Activated gamma-delta T cell treated with Interleukin-2 at 50 U/mL for 16 hours (primary cell): ENCODE measurements around the gene HSP90B1.

Source experiments
- DNase-seq: peaks from one replicate; pipeline ENCODE4 v3.0.0-alpha.2; 2020

HSP90B1 gene

GRCh38 chr12:103930787-103931735 lies 851 bp downstream of the HSP90B1 start:
- DNase-seq, result no peak

GRCh38 chr12:103933237-103933636 lies 3.0 kb downstream of the HSP90B1 start:
- no peak for DNase-seq

- no peak for DNase-seq
Observed at GRCh38 chr12:103936679-103937078, 6.5 kb downstream of the HSP90B1 start.

GRCh38 chr12:103944964-103945363 lies 14.8 kb downstream of the HSP90B1 start:
- no peak for DNase-seq

- DNase-seq, result no peak
Observed at GRCh38 chr12:103947871-103948555, 17.8 kb downstream of the HSP90B1 start.

- DNase-seq, result no peak
Observed at GRCh38 chr12:103948746-103949406, 18.7 kb downstream of the HSP90B1 start.

- DNase-seq, result no peak
Observed at GRCh38 chr12:103952497-103952896, 22.3 kb downstream of the HSP90B1 start.

GRCh38 chr12:103955811-103956508 lies 25.8 kb downstream of the HSP90B1 start:
- no peak for DNase-seq

- peak; percentile 6 for DNase-seq
Observed at GRCh38 chr12:103956509-103957027, 26.4 kb downstream of the HSP90B1 start.

GRCh38 chr12:103957865-103958388 lies 27.7 kb downstream of the HSP90B1 start:
- no peak for DNase-seq

GRCh38 chr12:103958621-103959020 lies 28.4 kb downstream of the HSP90B1 start:
- no peak for DNase-seq

GRCh38 chr12:103960616-103961227 lies 30.5 kb downstream of the HSP90B1 start:
- DNase-seq, result no peak

GRCh38 chr12:103962493-103962892 lies 32.3 kb downstream of the HSP90B1 start:
- no peak for DNase-seq

GRCh38 chr12:103964805-103965204 lies 34.6 kb downstream of the HSP90B1 start:
- DNase-seq, result no peak

- no peak for DNase-seq
Observed at GRCh38 chr12:103965255-103965589, 35.0 kb downstream of the HSP90B1 start.

- DNase-seq, result peak; percentile 97
Observed at GRCh38 chr12:103965590-103966504, 35.6 kb downstream of the HSP90B1 start, which contains the start of gene TDG. Gene TDG, plus strand, starts transcription at chr12:103965872. Its CDS starts 166 bp downstream, at chr12:103966038.

- no peak for DNase-seq
Observed at GRCh38 chr12:103966736-103967135, 36.5 kb downstream of the HSP90B1 start.

- no peak for DNase-seq
Observed at GRCh38 chr12:103969391-103969790, 39.2 kb downstream of the HSP90B1 start.

GRCh38 chr12:103973909-103974308 lies 43.7 kb downstream of the HSP90B1 start:
- no peak for DNase-seq

- DNase-seq, result no peak
Observed at GRCh38 chr12:103975368-103975767, 45.2 kb downstream of the HSP90B1 start.
